K562 (cell line): ENCODE measurements around the gene AFM. TPM values are rescaled to one million over a fixed set of nuclear protein-coding genes. Genes with fewer than 3 reads are reported as not detected.

Experiments used
- ATAC-seq: fragments of 200-7000 bp; cut with Tn5 transposase; 3 replicates; pipeline ENCODE4 v1.9.1; 2020; ENCODE audit warnings: moderate library complexity
- BruUV-seq: library from RNA; stranded (reverse); fragments of 400-500 nt; replicated peaks from 2 replicates; lab custom pipeline; 2021; lab: Mats Ljungman, UMichigan
- CTCF ChIA-PET: fragments of 300-600 bp; formaldehyde crosslinking; extraction: SDS; loops from one replicate; lab custom pipeline; 2021; ENCODE audit warnings: low intra/inter-chr PET ratio; lab: Yijun Ruan, JAX
- POLR2A ChIA-PET: fragments of 300-600, 350-650 bp; sonication (Branson Sonifier 250); formaldehyde crosslinking; extraction: SDS; loops from one replicate; lab custom pipeline; 2021; ENCODE audit warnings: antibody characterized with exemption, inconsistent platforms; lab: Yijun Ruan, JAX
- DNase-seq, 4 experiments: peaks; one replicate each; pipeline versions ENCODE4 v3.0.0 to v3.0.0-alpha.2; 2011 to 2018; ENCODE audit warnings: low spot score in 3 of 4, mixed read lengths in 3 of 4; ENCODE audit errors: extremely low read depth in 1 of 4
- FAIRE-seq: peaks from 2 replicates; lab custom pipeline; 2011; peaks lifted over from hg19 to GRCh38; lab: Jason Lieb, UNC
- H2AFZ ChIP-seq: 2 replicates; pipeline ENCODE4 v1.6.0; 2011; ENCODE audit warnings: low read depth, low read length, control low read depth, inconsistent platforms
- H3K27ac ChIP-seq: fragments of 200-600 bp; 3 replicates; pipeline ENCODE4 v1.8.0; 2011; ENCODE audit warnings: low read depth, mild to moderate bottlenecking, control low read depth, inconsistent platforms, low read length, moderate library complexity, mixed read lengths; ENCODE audit errors: extremely low read depth
- H3K27me3 ChIP-seq, 2 experiments: fragments of 300-600 bp in 1 of 2; 2 replicates in 1 of 2; 3 replicates in 1 of 2; pipeline versions ENCODE4 v1.6.0 to v1.8.0; 2011; ENCODE audit warnings: inconsistent platforms in 2 of 2, low read length in 2 of 2, mild to moderate bottlenecking in 1 of 2, mixed read lengths in 1 of 2, moderate library complexity in 1 of 2; ENCODE audit not compliant: control insufficient read depth in 2 of 2, insufficient read depth in 2 of 2
- H3K36me3 ChIP-seq: fragments of 300-600 bp; 3 replicates; pipeline ENCODE4 v1.8.0; 2011; ENCODE audit warnings: mild to moderate bottlenecking, low read length, inconsistent platforms; ENCODE audit not compliant: control insufficient read depth, insufficient read depth
- H3K4me1 ChIP-seq, 2 experiments: fragments of 200-600 bp in 1 of 2; replicated peaks in 1 of 2; 2 replicates in 1 of 2; 3 replicates in 1 of 2; pipeline versions ENCODE4 v1.5.1 to v1.8.0; 2011; ENCODE audit warnings: inconsistent platforms in 2 of 2, low read length in 2 of 2, mild to moderate bottlenecking in 1 of 2, mixed read lengths in 1 of 2, moderate library complexity in 1 of 2; ENCODE audit not compliant: control insufficient read depth in 2 of 2, insufficient read depth in 2 of 2
- H3K4me2 ChIP-seq: 2 replicates; pipeline ENCODE4 v1.6.1; 2011; ENCODE audit warnings: low read length, control low read depth, inconsistent platforms, mixed read lengths; ENCODE audit not compliant: insufficient read depth
- H3K4me3 ChIP-seq: fragments of 200-600 bp; sonication (generic), shearing (Covaris generic); 2 replicates; pipeline ENCODE4 v1.5.1; 2016; ENCODE audit warnings: control low read depth, inconsistent platforms
- H3K79me2 ChIP-seq: fragments of 200-600 bp; 3 replicates; pipeline ENCODE4 v1.8.0; 2011; ENCODE audit warnings: low read length, inconsistent platforms; ENCODE audit not compliant: control insufficient read depth, insufficient read depth
- H3K9ac ChIP-seq, 2 experiments: 2 replicates each; pipeline versions ENCODE4 v1.6.0 to v1.6.1; 2011; ENCODE audit warnings: low read depth in 2 of 2, low read length in 2 of 2, control low read depth in 1 of 2, inconsistent platforms in 1 of 2, mild to moderate bottlenecking in 1 of 2, mixed read lengths in 1 of 2; ENCODE audit not compliant: insufficient read depth in 1 of 2
- H3K9me1 ChIP-seq: one replicate; pipeline ENCODE4 v1.6.0; 2011; ENCODE audit warnings: inconsistent platforms, mild to moderate bottlenecking, low read length, moderate library complexity; ENCODE audit not compliant: control insufficient read depth, insufficient read depth
- H3K9me3 ChIP-seq: replicated peaks from 2 replicates; pipeline ENCODE4 v1.5.1; 2011; ENCODE audit warnings: low read depth, low read length, inconsistent platforms; ENCODE audit not compliant: control insufficient read depth, insufficient read depth
- H4K20me1 ChIP-seq: replicated peaks from 2 replicates; pipeline ENCODE4 v1.6.1; 2011; ENCODE audit warnings: low read length, inconsistent platforms, mixed read lengths; ENCODE audit not compliant: control insufficient read depth, insufficient read depth
- CC2D1A ChIP-seq: fragments of 450-650 bp; IDR thresholded peaks from 2 replicates; pipeline ENCODE4 v1.6.1; 2017; ENCODE audit warnings: mild to moderate bottlenecking
- DPF2 ChIP-seq: fragments of 450-650 bp; IDR thresholded peaks from 2 replicates; pipeline ENCODE4 v1.6.1; 2016
- HNRNPLL ChIP-seq: fragments of 200-400 bp; formaldehyde crosslinking; IDR thresholded peaks from 2 replicates; pipeline ENCODE4 v1.6.1; 2017; ENCODE audit warnings: low read length, low read depth, mild to moderate bottlenecking; ENCODE audit not compliant: poor library complexity, severe bottlenecking
- LARP7 ChIP-seq: fragments of 450-650 bp; IDR thresholded peaks from 2 replicates; pipeline ENCODE4 v1.6.1; 2016
- MEF2D ChIP-seq: conservative IDR thresholded peaks from 2 replicates; pipeline ENCODE4 v1.6.1; 2016; ENCODE audit warnings: low read depth, missing genetic modification characterization, missing compliant biosample characterization
- TEAD4 ChIP-seq, 2 experiments: sonication (generic) in 1 of 2; formaldehyde crosslinking in 1 of 2; IDR thresholded peaks; 2 replicates each; pipeline versions ENCODE4 v1.6.1 to v1.8.0; 2012 to 2022; ENCODE audit warnings: borderline replicate concordance in 1 of 2, inconsistent platforms in 1 of 2, low read length in 1 of 2, mild to moderate bottlenecking in 1 of 2, missing genetic modification reagents in 1 of 2
- TRIM24 ChIP-seq, 2 experiments: fragments of 450-650 bp; IDR thresholded peaks; 2 replicates each; pipeline ENCODE4 v1.6.1; 2016
- ZBTB7A ChIP-seq: IDR thresholded peaks from 2 replicates; pipeline ENCODE4 v1.6.1; 2011; ENCODE audit warnings: low read depth, mild to moderate bottlenecking, low read length, moderate library complexity, borderline replicate concordance; ENCODE audit not compliant: control insufficient read depth
- WGBS: fragments of 100-300 bp; shearing (Covaris generic); methylation state at CpG from one replicate; pipeline ENCODE4 v1.1.6; 2016; ENCODE audit warnings: low coverage, mixed read lengths; ENCODE audit not compliant: insufficient coverage; ENCODE audit errors: missing lambda C conversion rate; 5-methylcytosine and 5-hydroxymethylcytosine counted together
- in situ Hi-C: fragments of 300-500 bp; cut with MboI; formaldehyde crosslinking; loops from 4 replicates; pipeline ENCODE4 v1.15.0; 2018; ENCODE audit warnings: inconsistent platforms, mixed read lengths
- intact Hi-C: fragments of 100-400 bp; cut with micrococcal nuclease; formaldehyde crosslinking; loops from 2 replicates; pipeline ENCODE4 v1.14.2; 2022
- polyA plus RNA-seq, 8 experiments: library from polyadenylated mRNA; depleted of rRNA in 4 of 8; stranded (reverse) in 5 of 8; unstranded in 3 of 8; fragments of >200 nt; fragmentation: Nextera tagmentation in 2 of 8; fragmentation: Illumina TruSeq in 1 of 8; extraction: Ambion mirVana in 2 of 8; extraction: Trizol in 1 of 8; gene quantifications; 2 replicates each; pipeline versions ENCODE4 v1.2.1 to v1.2.3, GENCODE V29; 2011 to 2014; ENCODE audit warnings: inconsistent platforms in 1 of 8, missing spikeins in 1 of 8
- total RNA-seq, 7 experiments: library from RNA; depleted of rRNA in 6 of 7; stranded (reverse); fragments of >200 nt in 6 of 7; fragmentation: Illumina TruSeq in 2 of 7; extraction: Trizol in 2 of 7; gene quantifications; 2 replicates each; pipeline versions ENCODE4 v1.2.1 to v1.2.3, GENCODE V29; 2011 to 2021; ENCODE audit warnings: low replicate concordance in 1 of 7
- TF ChIP-seq, protein P1 (sequence below): fragments of 450-650 bp; formaldehyde crosslinking; IDR thresholded peaks from 2 replicates; pipeline ENCODE4 v1.4.0; 2022; ENCODE audit warnings: missing genetic modification characterization
- TF ChIP-seq, protein P2 (sequence below): sonication (generic); formaldehyde crosslinking; IDR thresholded peaks from 2 replicates; pipeline ENCODE4 v1.9.0; 2022; ENCODE audit warnings: mild to moderate bottlenecking, missing genetic modification reagents

Gene AFM
- total and polyA plus RNA-seq, 9 of the 15 experiments (the other 6 are each of a cell fraction or from before 2014, with no cell fraction given), result 0.07 to 0.15 (median 0.12) TPM; not detected in 5

DNA sequence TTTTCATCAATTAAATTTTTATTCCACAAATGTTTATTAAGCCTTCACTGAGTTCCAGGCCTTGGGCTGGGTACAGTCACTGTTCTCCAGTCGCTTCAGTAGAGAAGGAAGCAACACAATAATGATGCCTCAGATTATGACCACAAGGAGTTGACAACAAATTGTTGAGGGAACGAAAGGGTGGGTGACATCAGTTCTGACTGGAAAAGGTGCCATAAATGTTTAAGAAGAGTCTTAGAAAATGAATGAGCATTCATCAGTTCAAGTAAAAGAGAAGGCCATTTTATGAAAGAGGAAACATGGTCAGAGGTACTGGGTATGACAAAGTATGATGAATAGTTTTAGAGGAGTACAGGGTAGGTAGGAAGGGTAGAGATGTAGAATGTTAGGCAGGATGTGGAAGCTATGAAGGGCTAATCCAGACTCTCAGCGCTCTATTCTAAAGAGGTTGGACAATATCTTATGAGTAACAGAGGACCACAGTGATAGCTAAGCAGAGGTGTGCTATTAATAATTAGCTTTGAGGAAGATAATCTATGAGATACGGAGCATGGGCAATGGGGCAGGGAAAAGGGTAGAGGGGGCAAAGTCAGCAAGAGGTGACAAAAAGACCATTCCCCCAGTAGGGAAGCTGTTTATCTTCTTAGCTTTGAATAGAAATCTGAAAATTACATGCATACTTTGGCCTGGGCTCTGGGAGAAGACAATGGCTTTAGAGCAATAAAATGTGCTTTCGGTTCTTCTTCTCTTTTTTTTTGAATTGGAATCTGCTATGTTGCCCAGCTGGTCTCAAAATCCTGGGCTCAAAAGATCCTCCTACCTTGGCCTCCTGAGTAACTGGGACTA is 25.1 kb upstream of the AFM start:
- Histone ChIP-seq H3K9ac (no peak overlapping the region), H2AFZ (no peak overlapping the region), H3K9me3 (no peaks in the 10 kb centered on the region), H3K4me3 (no peak overlapping the region), H4K20me1 (no peaks in the 10 kb centered on the region), H3K27me3 (no peaks in the 10 kb centered on the region), H3K9me1 (no peaks in the 10 kb centered on the region), H3K4me2 (no peak overlapping the region), H3K36me3 (no peaks in the 10 kb centered on the region), H3K27ac (no peak overlapping the region), H3K79me2 (no peaks in the 10 kb centered on the region), H3K4me1 (peaks cover 0 to 6% of the 10 kb centered on the region in 2 experiments; a peak in 2 of 5 replicates)
- in situ Hi-C loops (no loop called here), intact Hi-C loops (no loop called here)
- ChIA-PET POLR2A (no interaction called here), CTCF (no interaction called here)
- DNase-seq (no peak), FAIRE-seq (no peak), ATAC-seq (no peak)
- TF ChIP-seq HNRNPLL, result no peak
- no peak for TF ChIP-seq ZBTB7A
- TF ChIP-seq, protein P1, sequence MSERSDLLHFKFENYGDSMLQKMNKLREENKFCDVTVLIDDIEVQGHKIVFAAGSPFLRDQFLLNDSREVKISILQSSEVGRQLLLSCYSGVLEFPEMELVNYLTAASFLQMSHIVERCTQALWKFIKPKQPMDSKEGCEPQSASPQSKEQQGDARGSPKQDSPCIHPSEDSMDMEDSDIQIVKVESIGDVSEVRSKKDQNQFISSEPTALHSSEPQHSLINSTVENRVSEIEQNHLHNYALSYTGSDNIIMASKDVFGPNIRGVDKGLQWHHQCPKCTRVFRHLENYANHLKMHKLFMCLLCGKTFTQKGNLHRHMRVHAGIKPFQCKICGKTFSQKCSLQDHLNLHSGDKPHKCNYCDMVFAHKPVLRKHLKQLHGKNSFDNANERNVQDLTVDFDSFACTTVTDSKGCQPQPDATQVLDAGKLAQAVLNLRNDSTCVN (CRISPR knock-in tag), result no peak
- TF ChIP-seq MEF2D (tag), result no peak
- no peak for TF ChIP-seq LARP7
- TF ChIP-seq, protein P2, sequence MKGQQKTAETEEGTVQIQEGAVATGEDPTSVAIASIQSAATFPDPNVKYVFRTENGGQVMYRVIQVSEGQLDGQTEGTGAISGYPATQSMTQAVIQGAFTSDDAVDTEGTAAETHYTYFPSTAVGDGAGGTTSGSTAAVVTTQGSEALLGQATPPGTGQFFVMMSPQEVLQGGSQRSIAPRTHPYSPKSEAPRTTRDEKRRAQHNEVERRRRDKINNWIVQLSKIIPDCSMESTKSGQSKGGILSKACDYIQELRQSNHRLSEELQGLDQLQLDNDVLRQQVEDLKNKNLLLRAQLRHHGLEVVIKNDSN, result no peak
- TF ChIP-seq DPF2, result no peak
- no peak for TF ChIP-seq CC2D1A
- TF ChIP-seq TEAD4 (IDR thresholded peaks at IDR 0.05; ENCODE audit: low read length), result no peak
- no peak for TF ChIP-seq TEAD4 (CRISPR knock-in tag; IDR thresholded peaks at IDR 0.05; ENCODE audit: borderline replicate concordance)
- TF ChIP-seq TRIM24 (IDR thresholded peaks at IDR 0.05), result no peak
- 45% methylated on average over 5 of the region's 5 CpGs for WGBS
- no TSS peak for BruUV-seq
